GM12878 (cell line): ENCODE data around the gene ADAMTSL4. TPM values are rescaled to one million over a fixed set of nuclear protein-coding genes. Genes with fewer than 3 reads are reported as not detected.

Experiments
- ATAC-seq: fragments of 200-7000 bp; cut with Tn5 transposase; 3 replicates; pipeline ENCODE4 v1.9.1; 2020; ENCODE audit warnings: mild to moderate bottlenecking, moderate library complexity
- BruUV-seq: library from RNA; stranded (reverse); fragments of 400-500 nt; replicated peaks from 2 replicates; lab custom pipeline; 2021; lab: Mats Ljungman, UMichigan
- CTCF ChIA-PET: fragments of 300-600 bp; sonication (Branson Sonifier 250); formaldehyde crosslinking; extraction: SDS; loops from one replicate; lab custom pipeline; 2021; ENCODE audit warnings: inconsistent platforms; lab: Yijun Ruan, JAX
- POLR2A ChIA-PET: fragments of 350-600 bp; formaldehyde crosslinking; extraction: SDS; loops from one replicate; lab custom pipeline; 2021; ENCODE audit warnings: inconsistent platforms; lab: Charles Lee
- RAD21 ChIA-PET: fragments of 300-600 bp; sonication (Branson Sonifier 250); formaldehyde crosslinking; loops from one replicate; lab custom pipeline; 2023; ENCODE audit warnings: antibody characterized with exemption; ENCODE audit not compliant: unreplicated experiment; lab: Charles Lee
- SMC1A ChIA-PET: fragments of 300-600 bp; sonication (Branson Sonifier 250); formaldehyde crosslinking; loops from one replicate; lab custom pipeline; 2023; ENCODE audit not compliant: unreplicated experiment, uncharacterized antibody; lab: Charles Lee
- DNase-seq: peaks from one replicate; pipeline ENCODE4 v3.0.0-alpha.2; 2011; ENCODE audit warnings: low read depth, low spot score
- FAIRE-seq: peaks from 3 replicates; lab custom pipeline; 2011; peaks lifted over from hg19 to GRCh38; lab: Jason Lieb, UNC
- H2AFZ ChIP-seq: 2 replicates; pipeline ENCODE4 v1.6.0; 2011; ENCODE audit warnings: low read depth, low read length, control low read depth; ENCODE audit not compliant: control insufficient read depth
- H3K27ac ChIP-seq: 2 replicates; pipeline ENCODE4 v1.5.1; 2011; ENCODE audit warnings: control low read depth; ENCODE audit not compliant: control insufficient read depth, insufficient read depth
- H3K27me3 ChIP-seq, 2 experiments: replicated peaks in 1 of 2; 2 replicates each; pipeline versions ENCODE4 v1.6.0 to v1.6.1; 2011; ENCODE audit warnings: low read length in 1 of 2; ENCODE audit not compliant: control insufficient read depth in 2 of 2, insufficient read depth in 2 of 2
- H3K36me3 ChIP-seq, 2 experiments: 2 replicates each; pipeline ENCODE4 v1.5.1; 2011; ENCODE audit warnings: low read length in 1 of 2; ENCODE audit not compliant: control insufficient read depth in 2 of 2, insufficient read depth in 2 of 2
- H3K4me1 ChIP-seq: 2 replicates; pipeline ENCODE4 v1.6.1; 2011; ENCODE audit warnings: mild to moderate bottlenecking, low read length, moderate library complexity, mixed read lengths; ENCODE audit not compliant: control insufficient read depth, insufficient read depth
- H3K4me2 ChIP-seq: 2 replicates; pipeline ENCODE4 v1.6.0; 2011; ENCODE audit warnings: control low read depth; ENCODE audit not compliant: control insufficient read depth, insufficient read depth
- H3K4me3 ChIP-seq: fragments of 200-600 bp; sonication (generic); 2 replicates; pipeline ENCODE4 v1.5.1; 2016
- H3K79me2 ChIP-seq: 2 replicates; pipeline ENCODE4 v1.6.0; 2011; ENCODE audit warnings: low read length; ENCODE audit not compliant: control insufficient read depth, insufficient read depth
- H3K9ac ChIP-seq: 2 replicates; pipeline ENCODE4 v1.8.0; 2011; ENCODE audit warnings: low read length, control low read depth, mixed read lengths; ENCODE audit not compliant: control insufficient read depth, insufficient read depth
- H3K9me3 ChIP-seq: replicated peaks from 3 replicates; pipeline ENCODE4 v1.5.1; 2011; ENCODE audit warnings: mild to moderate bottlenecking, low read length; ENCODE audit not compliant: control insufficient read depth, insufficient read depth
- H4K20me1 ChIP-seq: 2 replicates; pipeline ENCODE4 v1.6.0; 2011; ENCODE audit not compliant: control insufficient read depth, insufficient read depth
- BCLAF1 ChIP-seq: fragments of 450-650 bp; IDR thresholded peaks from 2 replicates; pipeline ENCODE4 v1.6.1; 2017; ENCODE audit warnings: antibody characterized with exemption, mild to moderate bottlenecking, moderate library complexity
- BMI1 ChIP-seq: fragments of 450-650 bp; IDR thresholded peaks from 2 replicates; pipeline ENCODE4 v1.6.1; 2016; ENCODE audit warnings: mild to moderate bottlenecking, moderate library complexity, borderline replicate concordance
- CHD2 ChIP-seq: IDR thresholded peaks from 2 replicates; pipeline ENCODE4 v1.6.1; 2011; ENCODE audit warnings: low read depth, low read length, improper control_type of control experiment, borderline replicate concordance
- JUNB ChIP-seq: IDR thresholded peaks from 2 replicates; pipeline ENCODE4 v1.6.1; 2016; ENCODE audit warnings: antibody characterized with exemption, mild to moderate bottlenecking
- JUND ChIP-seq: IDR thresholded peaks from 2 replicates; pipeline ENCODE4 v1.6.1; 2012; ENCODE audit warnings: low read depth, mild to moderate bottlenecking, low read length, improper control_type of control experiment, moderate library complexity
- MYB ChIP-seq: fragments of 150-350 bp; IDR thresholded peaks from 2 replicates; pipeline ENCODE4 v1.6.1; 2014; ENCODE audit warnings: mild to moderate bottlenecking, low read depth, low read length, borderline replicate concordance
- POLR2A ChIP-seq: IDR thresholded peaks from 2 replicates; pipeline ENCODE4 v1.6.1; 2011; ENCODE audit warnings: low read depth, mild to moderate bottlenecking, low read length
- POLR2AphosphoS2 ChIP-seq: IDR thresholded peaks from 2 replicates; pipeline ENCODE4 v1.6.1; 2011; ENCODE audit warnings: low read depth, mild to moderate bottlenecking, low read length, improper control_type of control experiment, moderate library complexity
- ZSCAN29 ChIP-seq: fragments of 450-650 bp; IDR thresholded peaks from 2 replicates; pipeline ENCODE4 v1.6.1; 2017; ENCODE audit warnings: mild to moderate bottlenecking, moderate library complexity
- WGBS: methylation state at CpG from one replicate; pipeline ENCODE4 v1.1.6; 2016; ENCODE audit warnings: low lambda C conversion rate; ENCODE audit not compliant: insufficient replicate concordance, insufficient coverage; ENCODE audit errors: missing lambda C conversion rate; 5-methylcytosine and 5-hydroxymethylcytosine counted together
- in situ Hi-C: fragments of 300-500 bp; cut with MboI; formaldehyde crosslinking; loops from 9 replicates; pipeline ENCODE4 v1.14.3; 2018; ENCODE audit warnings: mixed read lengths
- intact Hi-C: fragments of 100-400 bp; cut with micrococcal nuclease; formaldehyde crosslinking; loops from one replicate; pipeline ENCODE4 v1.14.2; 2022; ENCODE audit not compliant: unreplicated experiment
- polyA plus RNA-seq, 11 experiments: library from polyadenylated mRNA; depleted of rRNA in 4 of 11; unstranded in 6 of 11; stranded (reverse) in 5 of 11; fragments of >200 nt; fragmentation: Nextera tagmentation in 4 of 11; fragmentation: Illumina TruSeq in 1 of 11; extraction: Ambion mirVana in 4 of 11; extraction: Trizol in 1 of 11; gene quantifications; 1 replicate in 1 of 11; 2 replicates in 10 of 11; pipeline versions ENCODE4 v1.2.1 to v1.2.3, GENCODE V29; 2011 to 2016; ENCODE audit warnings: inconsistent platforms in 2 of 11, missing spikeins in 2 of 11, low read depth in 1 of 11
- total RNA-seq, 4 experiments: library from RNA; depleted of rRNA in 3 of 4; stranded (reverse); fragments of >200 nt in 3 of 4; fragmentation: Illumina TruSeq in 1 of 4; extraction: Trizol in 1 of 4; gene quantifications; 2 replicates each; pipeline versions ENCODE4 v1.2.1 to v1.2.3, GENCODE V29; 2013 to 2021
- TF ChIP-seq, protein P1 (sequence below): fragments of 450-650 bp; IDR thresholded peaks from 2 replicates; pipeline ENCODE4 v1.6.1; 2017; ENCODE audit warnings: low read depth, mild to moderate bottlenecking, moderate library complexity
- TF ChIP-seq, protein P2 (sequence below): fragments of 450-650 bp; formaldehyde crosslinking; IDR thresholded peaks from 2 replicates; pipeline ENCODE4 v1.4.0; 2020; ENCODE audit warnings: mild to moderate bottlenecking, moderate library complexity

The ADAMTSL4 gene
- total and polyA plus RNA-seq, 10 of the 15 experiments (the other 5 are each of a cell fraction or from before 2014, with no cell fraction given): 0.04 to 0.15 (median 0.05) TPM; not detected in 5

GRCh38 chr1:150529017-150529416 is 20.2 kb upstream of the ADAMTSL4 start:
- no peak overlapping the region for H3K4me3 ChIP-seq
- no peaks in the 10 kb centered on the region for H3K27me3 ChIP-seq
- no peaks in the 10 kb centered on the region for H3K9me3 ChIP-seq
- no peaks in the 10 kb centered on the region; the same call in 1 of the 2 replicates for H3K4me1 ChIP-seq
- H3K36me3 ChIP-seq: no peaks in the 10 kb centered on the region
- H3K4me2 ChIP-seq: no peak overlapping the region
- TF ChIP-seq BCLAF1 (no peak), JUNB (no peak), POLR2AphosphoS2 (no peak), ZSCAN29 (no peak), POLR2A (no peak), CHD2 (no peak), BMI1 (no peak), MYB (no peak), JUND (no peak)
- TF ChIP-seq, protein P1, sequence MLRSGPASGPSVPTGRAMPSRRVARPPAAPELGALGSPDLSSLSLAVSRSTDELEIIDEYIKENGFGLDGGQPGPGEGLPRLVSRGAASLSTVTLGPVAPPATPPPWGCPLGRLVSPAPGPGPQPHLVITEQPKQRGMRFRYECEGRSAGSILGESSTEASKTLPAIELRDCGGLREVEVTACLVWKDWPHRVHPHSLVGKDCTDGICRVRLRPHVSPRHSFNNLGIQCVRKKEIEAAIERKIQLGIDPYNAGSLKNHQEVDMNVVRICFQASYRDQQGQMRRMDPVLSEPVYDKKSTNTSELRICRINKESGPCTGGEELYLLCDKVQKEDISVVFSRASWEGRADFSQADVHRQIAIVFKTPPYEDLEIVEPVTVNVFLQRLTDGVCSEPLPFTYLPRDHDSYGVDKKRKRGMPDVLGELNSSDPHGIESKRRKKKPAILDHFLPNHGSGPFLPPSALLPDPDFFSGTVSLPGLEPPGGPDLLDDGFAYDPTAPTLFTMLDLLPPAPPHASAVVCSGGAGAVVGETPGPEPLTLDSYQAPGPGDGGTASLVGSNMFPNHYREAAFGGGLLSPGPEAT: no peak
- TF ChIP-seq, protein P2, sequence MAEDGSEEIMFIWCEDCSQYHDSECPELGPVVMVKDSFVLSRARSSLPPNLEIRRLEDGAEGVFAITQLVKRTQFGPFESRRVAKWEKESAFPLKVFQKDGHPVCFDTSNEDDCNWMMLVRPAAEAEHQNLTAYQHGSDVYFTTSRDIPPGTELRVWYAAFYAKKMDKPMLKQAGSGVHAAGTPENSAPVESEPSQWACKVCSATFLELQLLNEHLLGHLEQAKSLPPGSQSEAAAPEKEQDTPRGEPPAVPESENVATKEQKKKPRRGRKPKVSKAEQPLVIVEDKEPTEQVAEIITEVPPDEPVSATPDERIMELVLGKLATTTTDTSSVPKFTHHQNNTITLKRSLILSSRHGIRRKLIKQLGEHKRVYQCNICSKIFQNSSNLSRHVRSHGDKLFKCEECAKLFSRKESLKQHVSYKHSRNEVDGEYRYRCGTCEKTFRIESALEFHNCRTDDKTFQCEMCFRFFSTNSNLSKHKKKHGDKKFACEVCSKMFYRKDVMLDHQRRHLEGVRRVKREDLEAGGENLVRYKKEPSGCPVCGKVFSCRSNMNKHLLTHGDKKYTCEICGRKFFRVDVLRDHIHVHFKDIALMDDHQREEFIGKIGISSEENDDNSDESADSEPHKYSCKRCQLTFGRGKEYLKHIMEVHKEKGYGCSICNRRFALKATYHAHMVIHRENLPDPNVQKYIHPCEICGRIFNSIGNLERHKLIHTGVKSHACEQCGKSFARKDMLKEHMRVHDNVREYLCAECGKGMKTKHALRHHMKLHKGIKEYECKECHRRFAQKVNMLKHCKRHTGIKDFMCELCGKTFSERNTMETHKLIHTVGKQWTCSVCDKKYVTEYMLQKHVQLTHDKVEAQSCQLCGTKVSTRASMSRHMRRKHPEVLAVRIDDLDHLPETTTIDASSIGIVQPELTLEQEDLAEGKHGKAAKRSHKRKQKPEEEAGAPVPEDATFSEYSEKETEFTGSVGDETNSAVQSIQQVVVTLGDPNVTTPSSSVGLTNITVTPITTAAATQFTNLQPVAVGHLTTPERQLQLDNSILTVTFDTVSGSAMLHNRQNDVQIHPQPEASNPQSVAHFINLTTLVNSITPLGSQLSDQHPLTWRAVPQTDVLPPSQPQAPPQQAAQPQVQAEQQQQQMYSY: no peak
- SMC1A ChIA-PET: interaction anchor here (0.6 to 5.9 kb wide), 2 partner anchors 13 to 58 kb away, joined by 3 to 26 read pairs; partner anchors contain the start of gene FALEC
- H3K27ac ChIP-seq: no peak overlapping the region
- ATAC-seq: no peak
- 15% methylated on average over 4 of the region's 4 CpGs for WGBS
- FAIRE-seq: no peak
- intact Hi-C loops (no loop called here), in situ Hi-C loops (no loop called here)
- POLR2A ChIA-PET: no interaction called here
- RAD21 ChIA-PET: interaction anchor here (0.6 kb wide), 1 partner anchor 240 kb away, joined by 3 read pairs; no protein-coding TSS in a partner anchor
- H3K9ac ChIP-seq: no peak overlapping the region
- CTCF ChIA-PET: interaction anchor here (0.6 to 1.6 kb wide), 3 partner anchors 10 to 156 kb away, joined by 3 to 4 read pairs (median 3); no protein-coding TSS in a partner anchor
- H4K20me1 ChIP-seq: no peaks in the 10 kb centered on the region
- H3K79me2 ChIP-seq: no peaks in the 10 kb centered on the region
- no peak overlapping the region for H2AFZ ChIP-seq
- no TSS peak for BruUV-seq
- no peak for DNase-seq
